Adrenal gland (tissue), 12 donors: ENCODE measurements around the gene TLCD1. TPM values are rescaled to one million over a fixed set of nuclear protein-coding genes. Genes with fewer than 3 reads are reported as not detected.

Source experiments
- DNase-seq, 7 donors: peaks; one replicate each; pipeline ENCODE4 v3.0.0-alpha.2; 2019 to 2020
- H3K27ac ChIP-seq, 5 donors: fragments of 200-600 bp; sonication (generic) in 4 of 5; 1 replicate in 3 of 5; 2 replicates in 2 of 5; pipeline versions ENCODE4 v1.5.1 to v1.8.0; 2016 to 2020; ENCODE audit warnings: mild to moderate bottlenecking in 1 of 5
- H3K27me3 ChIP-seq: fragments of 200-600 bp; 2 replicates; pipeline ENCODE4 v1.8.0; 2021
- H3K36me3 ChIP-seq, 2 donors: fragments of 200-600 bp; replicated peaks in 1 of 2; 1 replicate in 1 of 2; 2 replicates in 1 of 2; pipeline versions ENCODE4 v1.5.1 to v1.8.0; 2018 to 2022
- H3K4me1 ChIP-seq, 2 donors: fragments of 200-600 bp; replicated peaks in 1 of 2; 1 replicate in 1 of 2; 2 replicates in 1 of 2; pipeline versions ENCODE4 v1.5.1 to v1.8.0; 2018 to 2021
- H3K4me3 ChIP-seq, 4 donors: fragments of 200-600 bp; sonication (generic) in 3 of 4; one replicate each; pipeline ENCODE4 v1.5.1; 2016 to 2018
- H3K9me3 ChIP-seq, 3 donors: fragments of 200-600 bp; sonication (generic) in 1 of 3; replicated peaks in 1 of 3; 1 replicate in 2 of 3; 2 replicates in 1 of 3; pipeline versions ENCODE4 v1.5.1 to v1.8.0; 2016 to 2021
- POLR2A ChIP-seq, 2 donors: fragments of 450-650 bp; IDR thresholded peaks; one replicate each; pipeline ENCODE4 v1.6.1; 2017; ENCODE audit warnings: antibody characterized with exemption in 2 of 2, mild to moderate bottlenecking in 2 of 2, moderate library complexity in 1 of 2
- WGBS, 4 donors: extraction: QIAGEN DNeasy Blood & Tissue Kit in 2 of 4; methylation state at CpG; one replicate each; pipeline versions ENCODE4 v1.1.5 to v1.1.7; 2013 to 2017; 5-methylcytosine and 5-hydroxymethylcytosine counted together
- intact Hi-C, 2 donors: fragments of 100-400 bp; cut with DNase I; formaldehyde crosslinking; loops; one replicate each; pipeline versions ENCODE4 v1.14.1 to v1.15.0; 2022 to 2023
- polyA plus RNA-seq, 3 donors: library from polyadenylated mRNA; stranded (reverse); fragments of 200-250 nt in 2 of 3; fragments of 350-450 nt in 1 of 3; fragmentation: Illumina TruSeq in 1 of 3; extraction: RNeasy Lipid Tissue Mini Kit (QIAGEN cat#74804) in 1 of 3; gene quantifications; one replicate each; pipeline ENCODE4 v1.2.3, GENCODE V29; 2013 to 2014
- total RNA-seq, 9 donors: library from RNA; depleted of rRNA in 4 of 9; stranded (reverse); fragments of >200 nt in 4 of 9; fragments of 120-200 nt in 1 of 9; fragmentation: NEBNext Ultra II Directional in 1 of 9; extraction: Animal tissue kit (Norgen Biotek cat#: 25700) in 1 of 9; gene quantifications; one replicate each; pipeline versions ENCODE4 v1.1.0 to v1.2.4, GENCODE V29; 2013 to 2023
- TF ChIP-seq, protein P1 (sequence below), 6 experiments: fragments of 450-650 bp in 4 of 6; fragments of 200-600 bp in 2 of 6; sonication (generic) in 1 of 6; IDR thresholded peaks; 1 replicate in 5 of 6; 2 replicates in 1 of 6; pipeline versions ENCODE4 v1.5.1 to v1.8.0; 2016 to 2021; ENCODE audit warnings: antibody characterized with exemption in 6 of 6, mild to moderate bottlenecking in 2 of 6, moderate library complexity in 1 of 6
- donor health status: healthy with polysubstance abuse.
- donor health status: Bipolar disorder and iron deficiency.
- donor health status: DM: yes; HTN: yes; CAD: no.
- donor health status: DM: no; HTN: no; CAD: no.
- donor health status: DM: no; HTN: no; CAD: no.
- donor health status: DM: yes; HTN: yes; CAD: no.

Gene TLCD1
- total and polyA plus RNA-seq, 12 donors = 0.52 to 18.8 (median 5.9) TPM

DNA sequence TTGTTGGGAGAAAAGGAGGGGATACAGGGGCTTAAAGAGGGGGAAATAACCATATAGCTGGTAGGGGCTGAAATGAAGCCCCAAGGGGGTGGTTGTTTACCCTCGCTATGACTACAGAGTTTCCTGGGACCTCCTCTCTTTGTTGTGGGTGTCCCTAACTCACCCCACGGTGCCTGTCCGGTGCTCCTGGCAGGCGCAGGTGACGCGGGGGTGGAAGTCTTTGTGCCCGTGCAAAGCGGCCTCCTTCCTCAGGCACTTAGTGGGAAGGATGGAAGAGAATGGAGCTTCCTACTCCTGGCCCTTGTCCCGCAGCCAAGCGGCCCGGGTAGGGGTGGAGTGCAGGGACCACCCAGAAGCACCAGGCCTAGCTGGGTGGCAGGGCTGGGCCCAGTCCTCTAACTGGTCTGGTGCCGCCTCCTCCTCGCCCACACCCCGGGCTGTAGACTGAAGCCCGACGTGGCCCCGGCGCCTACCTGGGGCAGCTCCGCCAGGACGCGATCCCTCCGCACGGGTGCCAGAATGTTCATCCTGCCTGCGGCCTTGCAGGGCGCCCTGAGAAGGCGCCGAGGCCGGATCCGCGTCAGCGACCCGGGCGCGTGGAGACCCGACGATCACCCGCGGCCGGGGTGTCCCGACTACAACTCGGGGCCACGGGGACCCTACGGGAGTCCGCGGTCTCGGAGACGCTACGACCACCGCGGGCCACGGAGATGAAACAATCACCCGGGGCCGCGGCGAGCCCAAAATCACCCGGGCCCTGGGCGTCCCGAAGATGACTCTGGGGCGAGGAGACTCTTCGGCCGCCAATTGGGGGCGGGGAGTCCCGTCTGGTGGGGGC is 9.1 kb downstream of the TLCD1 start:
- H3K36me3 ChIP-seq = peaks cover 0 to 33% of the 10 kb centered on the region in 2 donors
- H3K4me1 ChIP-seq = peaks cover 37 to 39% of the 10 kb centered on the region in 2 donors
- no peak for TF ChIP-seq POLR2A (IDR thresholded peaks at IDR 0.05)
- TF ChIP-seq, protein P1, sequence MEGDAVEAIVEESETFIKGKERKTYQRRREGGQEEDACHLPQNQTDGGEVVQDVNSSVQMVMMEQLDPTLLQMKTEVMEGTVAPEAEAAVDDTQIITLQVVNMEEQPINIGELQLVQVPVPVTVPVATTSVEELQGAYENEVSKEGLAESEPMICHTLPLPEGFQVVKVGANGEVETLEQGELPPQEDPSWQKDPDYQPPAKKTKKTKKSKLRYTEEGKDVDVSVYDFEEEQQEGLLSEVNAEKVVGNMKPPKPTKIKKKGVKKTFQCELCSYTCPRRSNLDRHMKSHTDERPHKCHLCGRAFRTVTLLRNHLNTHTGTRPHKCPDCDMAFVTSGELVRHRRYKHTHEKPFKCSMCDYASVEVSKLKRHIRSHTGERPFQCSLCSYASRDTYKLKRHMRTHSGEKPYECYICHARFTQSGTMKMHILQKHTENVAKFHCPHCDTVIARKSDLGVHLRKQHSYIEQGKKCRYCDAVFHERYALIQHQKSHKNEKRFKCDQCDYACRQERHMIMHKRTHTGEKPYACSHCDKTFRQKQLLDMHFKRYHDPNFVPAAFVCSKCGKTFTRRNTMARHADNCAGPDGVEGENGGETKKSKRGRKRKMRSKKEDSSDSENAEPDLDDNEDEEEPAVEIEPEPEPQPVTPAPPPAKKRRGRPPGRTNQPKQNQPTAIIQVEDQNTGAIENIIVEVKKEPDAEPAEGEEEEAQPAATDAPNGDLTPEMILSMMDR (IDR thresholded peaks at IDR 0.05) = peak in 1 of 6 experiments; percentile 5
- no peaks in the 10 kb centered on the region for H3K27me3 ChIP-seq
- peak in 6 of 7 donors; percentile 50 to 64 (median 58) for DNase-seq
- WGBS, 4 donors = 6 to 34% (median 16%) methylated on average over 16 to 63 of the region's 63 CpGs
- intact Hi-C loops = no loop called here
- H3K9me3 ChIP-seq = no peaks in the 10 kb centered on the region
- H3K4me3 ChIP-seq = peak overlapping the region; percentile 5 to 91 (median 44)
- peak overlapping the region; percentile 70 to 95 (median 87) for H3K27ac ChIP-seq

DNA sequence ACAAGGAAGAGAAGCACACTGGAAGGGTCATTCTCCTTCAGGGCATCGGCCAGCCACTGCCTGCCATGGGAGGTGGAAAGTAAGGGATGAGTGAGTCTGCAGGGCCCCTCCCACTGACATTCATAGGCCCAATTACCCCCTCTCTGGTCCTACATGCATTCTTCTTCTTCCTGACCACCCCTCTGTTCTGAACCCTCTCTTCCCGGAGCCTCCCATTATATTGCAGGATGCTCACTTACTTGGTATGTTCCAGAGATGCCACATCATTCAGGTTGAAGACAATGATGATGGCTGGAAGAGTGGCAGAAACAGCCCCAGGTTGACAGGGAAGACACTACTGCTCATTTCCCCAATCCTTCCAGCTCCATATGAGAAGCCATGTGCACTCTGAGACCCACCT is 10.8 kb downstream of the TLCD1 start:
- no peak for DNase-seq
- peaks cover 0 to 20% of the 10 kb centered on the region in 2 donors for H3K36me3 ChIP-seq
- TF ChIP-seq, protein P1 (IDR thresholded peaks at IDR 0.05) = no peak
- TF ChIP-seq POLR2A (IDR thresholded peaks at IDR 0.05) = no peak
- H3K27ac ChIP-seq = no peak overlapping the region
- H3K27me3 ChIP-seq = no peaks in the 10 kb centered on the region
- intact Hi-C loops = no loop called here
- no peak overlapping the region for H3K4me3 ChIP-seq
- peaks cover 33 to 34% of the 10 kb centered on the region in 2 donors for H3K4me1 ChIP-seq
- WGBS, 4 donors = 85 to 100% (median 89%) methylated on average over 1 to 2 of the region's 2 CpGs
- no peaks in the 10 kb centered on the region for H3K9me3 ChIP-seq

DNA sequence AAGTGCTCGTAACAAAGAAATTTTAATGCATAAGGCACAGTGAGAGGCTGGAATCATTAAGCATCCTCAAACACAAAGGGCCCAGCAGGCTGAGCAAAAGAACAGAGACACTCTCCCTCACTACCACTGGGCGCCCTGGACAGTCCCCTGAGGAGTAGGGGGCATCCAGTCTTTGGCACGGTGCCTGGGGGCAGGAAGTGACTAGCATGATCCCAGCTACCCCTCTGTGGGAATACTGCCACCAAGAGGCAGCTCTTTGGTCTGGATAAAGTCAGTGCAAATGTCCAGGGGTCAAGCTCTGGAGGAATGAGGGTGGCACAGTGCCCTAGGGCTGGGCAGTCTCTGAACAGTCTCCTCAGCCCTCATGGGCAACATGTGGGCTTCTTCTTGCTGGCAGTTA is 11.8 kb downstream of the TLCD1 start:
- H3K36me3 ChIP-seq = peaks cover 0 to 20% of the 10 kb centered on the region in 2 donors
- TF ChIP-seq, protein P1 (IDR thresholded peaks at IDR 0.05) = no peak
- H3K9me3 ChIP-seq = no peaks in the 10 kb centered on the region
- H3K4me1 ChIP-seq = peaks cover 31 to 37% of the 10 kb centered on the region in 2 donors
- intact Hi-C loops = no loop called here
- 87 to 97% (median 93%) methylated on average over 3 of the region's 3 CpGs for WGBS, 4 donors
- no peaks in the 10 kb centered on the region for H3K27me3 ChIP-seq
- no peak overlapping the region for H3K27ac ChIP-seq
- DNase-seq = no peak
- no peak overlapping the region for H3K4me3 ChIP-seq

- 82 to 91% (median 86%) methylated on average over 7 of the region's 7 CpGs for WGBS, 4 donors
- intact Hi-C loops = no loop called here
- TF ChIP-seq, protein P1 (IDR thresholded peaks at IDR 0.05) = no peak
- no peaks in the 10 kb centered on the region for H3K27me3 ChIP-seq
- no peak overlapping the region for H3K4me3 ChIP-seq
- no peaks in the 10 kb centered on the region for H3K9me3 ChIP-seq
- H3K4me1 ChIP-seq = peaks cover 19 to 22% of the 10 kb centered on the region in 2 donors
- H3K27ac ChIP-seq = no peak overlapping the region
- H3K36me3 ChIP-seq = peaks cover 0 to 20% of the 10 kb centered on the region in 2 donors
- DNase-seq = no peak
Measured at GRCh38 chr17:28712705-28713415, 13.2 kb downstream of the TLCD1 start.
